Measurements from ENCODE around the gene FAM50B. TPM values are rescaled to one million over a fixed set of nuclear protein-coding genes. Genes with fewer than 3 reads are reported as not detected.

FAM50B gene
- total and polyA plus RNA-seq, 2 of the 13 experiments (the other 11 are each of a cell fraction or from before 2014, with no cell fraction given), result 0.05 TPM; not detected in 1

DNA sequence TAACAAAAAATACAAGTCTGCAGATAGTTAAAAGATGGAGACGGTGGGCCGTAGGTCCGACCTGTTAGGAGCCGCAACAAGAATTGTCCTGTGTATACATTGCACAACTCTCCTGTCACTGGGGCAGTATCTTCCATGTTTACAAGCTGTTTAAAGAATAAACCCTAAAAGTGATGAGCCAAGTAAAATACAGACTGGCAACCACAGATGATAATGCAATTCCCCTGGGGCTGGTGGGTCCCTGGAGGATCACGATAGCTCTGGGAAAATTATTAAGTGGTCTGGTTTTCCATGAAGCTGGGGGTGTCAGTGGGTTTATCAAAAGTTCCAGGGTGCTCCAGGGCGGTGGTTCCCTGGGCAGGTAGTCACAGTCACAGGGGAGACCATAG lies 8.1 kb upstream of the FAM50B start (continued):
- TF ChIP-seq ZBTB1 (CRISPR knock-in tag; IDR thresholded peaks at IDR 0.05; ENCODE audit: borderline replicate concordance), result no peak
- no peak for TF ChIP-seq ZNF343 (CRISPR knock-in tag; IDR thresholded peaks at IDR 0.05)
- no peak for TF ChIP-seq ATF7-NPFF (CRISPR knock-in tag; IDR thresholded peaks at IDR 0.05; ENCODE audit: low read depth)
- TF ChIP-seq TSC22D2 (CRISPR knock-in tag; IDR thresholded peaks at IDR 0.05; ENCODE audit: borderline replicate concordance), result no peak
- peak; percentile 79 for TF ChIP-seq ZNF205 (CRISPR knock-in tag; IDR thresholded peaks at IDR 0.05)
- no peak; the same call in 1 of the 2 replicates for TF ChIP-seq ZNF430 (CRISPR knock-in tag; IDR thresholded peaks at IDR 0.05)
- no peak; the same call in 1 of the 2 replicates for TF ChIP-seq DNMT3B (CRISPR knock-in tag; conservative IDR thresholded peaks at IDR 0.05)
- no peak for TF ChIP-seq ZNF382 (CRISPR knock-in tag; IDR thresholded peaks at IDR 0.05; ENCODE audit: borderline replicate concordance)
- no peak for TF ChIP-seq GATAD1 (CRISPR knock-in tag; IDR thresholded peaks at IDR 0.05)
- peak; percentile 52; the same call in 1 of the 3 replicates for TF ChIP-seq MXI1 (IDR thresholded peaks at IDR 0.05; ENCODE audit: borderline replicate concordance, low read depth, low read length)
- TF ChIP-seq ZNF180 (CRISPR knock-in tag; IDR thresholded peaks at IDR 0.05; ENCODE audit: borderline replicate concordance, low read depth), result no peak
- no peak for TF ChIP-seq HES4 (CRISPR knock-in tag; IDR thresholded peaks at IDR 0.05; ENCODE audit: borderline replicate concordance)
- TF ChIP-seq CBX5 (CRISPR knock-in tag; IDR thresholded peaks at IDR 0.05; ENCODE audit: borderline replicate concordance), result no peak
- peak; percentile 60 for TF ChIP-seq CREM (IDR thresholded peaks at IDR 0.05)
- no peak for TF ChIP-seq CREM (CRISPR knock-in tag; IDR thresholded peaks at IDR 0.05)
- TF ChIP-seq HHEX (CRISPR knock-in tag; IDR thresholded peaks at IDR 0.05), result peak; percentile 70
- peak; percentile 84 for TF ChIP-seq RARA (CRISPR knock-in tag; IDR thresholded peaks at IDR 0.05)
- TF ChIP-seq ZNF362 (CRISPR knock-in tag; IDR thresholded peaks at IDR 0.05; ENCODE audit: borderline replicate concordance), result no peak
- no peak for TF ChIP-seq GPN1 (CRISPR knock-in tag; IDR thresholded peaks at IDR 0.05; ENCODE audit: borderline replicate concordance)
- no peak for TF ChIP-seq CAMTA2 (CRISPR knock-in tag; IDR thresholded peaks at IDR 0.05; ENCODE audit: borderline replicate concordance)
- no peak for TF ChIP-seq PCBP2 (optimal IDR thresholded peaks at IDR 0.05; ENCODE audit: low read depth, low read length, poor library complexity, severe bottlenecking)
- no peak for TF ChIP-seq ZMYM2 (CRISPR knock-in tag; IDR thresholded peaks at IDR 0.05)
- TF ChIP-seq SP1 (IDR thresholded peaks at IDR 0.05), result no peak
- peak; percentile 21; the same call in 1 of the 2 replicates for TF ChIP-seq SP1 (CRISPR knock-in tag; IDR thresholded peaks at IDR 0.05)
- TF ChIP-seq ZNF883 (CRISPR knock-in tag; IDR thresholded peaks at IDR 0.05; ENCODE audit: not compliant biosample characterization), result no peak
- TF ChIP-seq MIER2 (CRISPR knock-in tag; IDR thresholded peaks at IDR 0.05), result no peak
- TF ChIP-seq, protein P1, sequence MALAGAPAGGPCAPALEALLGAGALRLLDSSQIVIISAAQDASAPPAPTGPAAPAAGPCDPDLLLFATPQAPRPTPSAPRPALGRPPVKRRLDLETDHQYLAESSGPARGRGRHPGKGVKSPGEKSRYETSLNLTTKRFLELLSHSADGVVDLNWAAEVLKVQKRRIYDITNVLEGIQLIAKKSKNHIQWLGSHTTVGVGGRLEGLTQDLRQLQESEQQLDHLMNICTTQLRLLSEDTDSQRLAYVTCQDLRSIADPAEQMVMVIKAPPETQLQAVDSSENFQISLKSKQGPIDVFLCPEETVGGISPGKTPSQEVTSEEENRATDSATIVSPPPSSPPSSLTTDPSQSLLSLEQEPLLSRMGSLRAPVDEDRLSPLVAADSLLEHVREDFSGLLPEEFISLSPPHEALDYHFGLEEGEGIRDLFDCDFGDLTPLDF (CRISPR knock-in tag; IDR thresholded peaks at IDR 0.05), result no peak
- TF ChIP-seq FOXP1 (IDR thresholded peaks at IDR 0.05), result peak; percentile 84; the same call in 1 of the 2 replicates
- TF ChIP-seq FOXP1 (CRISPR knock-in tag; IDR thresholded peaks at IDR 0.05), result peak; percentile 99
- no peak; the same call in 1 of the 2 replicates for TF ChIP-seq BRD4 (CRISPR knock-in tag; IDR thresholded peaks at IDR 0.05)
- TF ChIP-seq THAP7 (CRISPR knock-in tag; IDR thresholded peaks at IDR 0.05), result no peak
- TF ChIP-seq ZNF569 (CRISPR knock-in tag; IDR thresholded peaks at IDR 0.05; ENCODE audit: borderline replicate concordance), result 0 out of 2 replicates have a peak, but pooled peaks have one; percentile 21
- TF ChIP-seq ZNF614 (CRISPR knock-in tag; IDR thresholded peaks at IDR 0.05; ENCODE audit: borderline replicate concordance), result peak; percentile 70; the same call in 1 of the 2 replicates

Measured in HepG2 (cell line).